Progenitor cell of endocrine pancreas (in vitro differentiated cells): ENCODE data around the gene MACROD2. TPM values are rescaled to one million over a fixed set of nuclear protein-coding genes. Genes with fewer than 3 reads are reported as not detected.

ENCODE experiments used
- DNase-seq: peaks from one replicate; pipeline ENCODE4 v3.0.0; 2021; ENCODE audit warnings: low spot score; ENCODE audit not compliant: unreplicated experiment
- H3K27ac Mint-ChIP-seq: 2 replicates; pipeline ENCODE4 v1.8.0; 2021; ENCODE audit warnings: mild to moderate bottlenecking, moderate library complexity, mixed read lengths
- H3K27me3 Mint-ChIP-seq: 2 replicates; pipeline ENCODE4 v1.8.0; 2021; ENCODE audit warnings: mixed read lengths
- H3K36me3 Mint-ChIP-seq: 2 replicates; pipeline ENCODE4 v1.8.0; 2022; ENCODE audit warnings: mixed read lengths; ENCODE audit not compliant: insufficient read depth
- H3K4me1 Mint-ChIP-seq: 2 replicates; pipeline ENCODE4 v1.8.0; 2021; ENCODE audit warnings: low read depth, mixed read lengths
- H3K4me3 Mint-ChIP-seq: 2 replicates; pipeline ENCODE4 v1.8.0; 2021; ENCODE audit warnings: low read depth, mild to moderate bottlenecking, moderate library complexity, mixed read lengths
- H3K9me3 Mint-ChIP-seq: 2 replicates; pipeline ENCODE4 v1.8.0; 2021; ENCODE audit warnings: low read depth, mixed read lengths
- CTCF ChIP-seq: fragments of 200-600 bp; sonication (generic); IDR thresholded peaks from one replicate; pipeline ENCODE4 v1.5.0; 2021; ENCODE audit warnings: antibody characterized with exemption, mild to moderate bottlenecking; ENCODE audit not compliant: unreplicated experiment
- total RNA-seq: library from RNA; stranded (reverse); gene quantifications from 2 replicates; pipeline ENCODE4 v1.2.1, GENCODE V29; 2021

The MACROD2 gene
- total RNA-seq, 1 donor from 2014 or later, result 7.6 TPM

- TF ChIP-seq CTCF, result no peak
- peaks cover 1% of the 10 kb centered on the region for H3K36me3 Mint-ChIP-seq
- H3K27ac Mint-ChIP-seq, result no peak overlapping the region
- no peak overlapping the region for H3K4me3 Mint-ChIP-seq
- DNase-seq, result no peak
- peaks cover 5% of the 10 kb centered on the region for H3K4me1 Mint-ChIP-seq
- H3K27me3 Mint-ChIP-seq, result peaks cover 11% of the 10 kb centered on the region
- no peaks in the 10 kb centered on the region for H3K9me3 Mint-ChIP-seq
Observed at GRCh38 chr20:14000917-14001316, 5.6 kb downstream of the MACROD2 start.

GRCh38 chr20:14005996-14006395 is 10.7 kb downstream of the MACROD2 start:
- TF ChIP-seq CTCF, result no peak

GRCh38 chr20:14009208-14009607 is 13.9 kb downstream of the MACROD2 start:
- Mint-ChIP-seq H3K4me3 (no peak overlapping the region), H3K36me3 (peaks cover 5% of the 10 kb centered on the region), H3K9me3 (peaks cover 15% of the 10 kb centered on the region), H3K27me3 (no peaks in the 10 kb centered on the region), H3K27ac (no peak overlapping the region), H3K4me1 (no peaks in the 10 kb centered on the region)
- TF ChIP-seq CTCF, result no peak
- no peak for DNase-seq

More at GRCh38 chr20:14005996-14006395, 10.7 kb downstream of the MACROD2 start:
- no peak for DNase-seq
- peaks cover 9% of the 10 kb centered on the region for H3K9me3 Mint-ChIP-seq
- H3K4me3 Mint-ChIP-seq, result no peak overlapping the region
- no peak overlapping the region for H3K27ac Mint-ChIP-seq
- H3K27me3 Mint-ChIP-seq, result no peaks in the 10 kb centered on the region
- peaks cover 5% of the 10 kb centered on the region for H3K36me3 Mint-ChIP-seq
- H3K4me1 Mint-ChIP-seq, result no peaks in the 10 kb centered on the region

- TF ChIP-seq CTCF, result no peak
- no peak for DNase-seq
- Mint-ChIP-seq H3K27ac (no peak overlapping the region), H3K4me3 (no peak overlapping the region), H3K27me3 (no peaks in the 10 kb centered on the region), H3K4me1 (no peaks in the 10 kb centered on the region), H3K9me3 (peaks cover 20% of the 10 kb centered on the region), H3K36me3 (peaks cover 5% of the 10 kb centered on the region)
Observed at GRCh38 chr20:14012671-14013070, 17.4 kb downstream of the MACROD2 start.

- Mint-ChIP-seq H3K27ac (no peak overlapping the region), H3K27me3 (no peaks in the 10 kb centered on the region), H3K36me3 (no peaks in the 10 kb centered on the region), H3K4me1 (no peaks in the 10 kb centered on the region), H3K4me3 (no peak overlapping the region), H3K9me3 (no peaks in the 10 kb centered on the region)
- no peak for DNase-seq
- no peak for TF ChIP-seq CTCF
Observed at GRCh38 chr20:14030991-14031390, 35.7 kb downstream of the MACROD2 start.
